ENCODE measurements around the gene PIP5K1C. TPM values are rescaled to one million over a fixed set of nuclear protein-coding genes. Genes with fewer than 3 reads are reported as not detected.

The PIP5K1C gene
- total RNA-seq, 2 donors from 2014 or later, result 31.3 to 45.8 TPM

GRCh38 chr19:3615524-3616135 lies 84.6 kb downstream of the PIP5K1C start:
- Histone ChIP-seq H3K27ac (no peak overlapping the region), H3K4me3 (no peak overlapping the region), H3K9me3 (no peaks in the 10 kb centered on the region), H3K4me1 (peaks cover 0 to 15% of the 10 kb centered on the region in 2 donors), H3K27me3 (no peaks in the 10 kb centered on the region), H3K36me3 (peaks cover 41% of the 10 kb centered on the region)
- no peak for DNase-seq (ENCODE audit: low spot score)
- TF ChIP-seq CTCF (IDR thresholded peaks at IDR 0.05), result no peak

- TF ChIP-seq CTCF (IDR thresholded peaks at IDR 0.05), result no peak
- Histone ChIP-seq H3K9me3 (no peaks in the 10 kb centered on the region), H3K4me1 (peaks cover 0 to 22% of the 10 kb centered on the region in 2 donors), H3K27me3 (no peaks in the 10 kb centered on the region), H3K27ac (no peak overlapping the region), H3K36me3 (peaks cover 41% of the 10 kb centered on the region), H3K4me3 (no peak overlapping the region)
- no peak for DNase-seq (ENCODE audit: low spot score)
Observed at GRCh38 chr19:3614858-3615505, 85.3 kb downstream of the PIP5K1C start.

GRCh38 chr19:3613818-3614661 lies 86.2 kb downstream of the PIP5K1C start:
- peaks cover 36% of the 10 kb centered on the region for H3K36me3 ChIP-seq
- peaks cover 0 to 30% of the 10 kb centered on the region in 2 donors for H3K4me1 ChIP-seq
- no peak for TF ChIP-seq CTCF (IDR thresholded peaks at IDR 0.05)
- no peak overlapping the region for H3K4me3 ChIP-seq
- H3K9me3 ChIP-seq, result no peaks in the 10 kb centered on the region
- no peak for DNase-seq (ENCODE audit: low spot score)
- no peaks in the 10 kb centered on the region for H3K27me3 ChIP-seq
- H3K27ac ChIP-seq, result no peak overlapping the region

GRCh38 chr19:3612901-3613741 lies 87.1 kb downstream of the PIP5K1C start:
- no peak overlapping the region for H3K27ac ChIP-seq
- H3K27me3 ChIP-seq, result no peaks in the 10 kb centered on the region
- no peak for TF ChIP-seq CTCF (IDR thresholded peaks at IDR 0.05)
- no peaks in the 10 kb centered on the region for H3K9me3 ChIP-seq
- H3K4me3 ChIP-seq, result no peak overlapping the region
- DNase-seq (ENCODE audit: low spot score), result no peak
- peaks cover 0 to 33% of the 10 kb centered on the region in 2 donors for H3K4me1 ChIP-seq
- H3K36me3 ChIP-seq, result peaks cover 30% of the 10 kb centered on the region

GRCh38 chr19:3612330-3612729 lies 87.9 kb downstream of the PIP5K1C start:
- peaks cover 0 to 35% of the 10 kb centered on the region in 2 donors for H3K4me1 ChIP-seq
- no peak for TF ChIP-seq CTCF (IDR thresholded peaks at IDR 0.05)
- no peak overlapping the region for H3K4me3 ChIP-seq
- H3K27ac ChIP-seq, result no peak overlapping the region
- no peak for DNase-seq (ENCODE audit: low spot score)
- no peaks in the 10 kb centered on the region for H3K9me3 ChIP-seq
- H3K27me3 ChIP-seq, result no peaks in the 10 kb centered on the region
- H3K36me3 ChIP-seq, result peaks cover 30% of the 10 kb centered on the region

Measured in right atrium auricular region (tissue), 2 donors.